Endometrial microvascular endothelial cells (primary cell): ENCODE data around the gene PIEZO1. TPM values are rescaled to one million over a fixed set of nuclear protein-coding genes. Genes with fewer than 3 reads are reported as not detected.

ENCODE experiments used
- in situ Hi-C: cut with HindIII; loops from 2 replicates; pipeline ENCODE4 v1.10.0; 2017; ENCODE audit warnings: low sequenced_read_pairs, low pct_unique_long_range_greater_than_20kb; ENCODE audit errors: inconsistent ontology term
- total RNA-seq: library from RNA; depleted of rRNA; stranded (reverse); fragments of >200 nt; gene quantifications from one replicate; pipeline ENCODE4 v1.2.3, GENCODE V29; 2015; ENCODE audit errors: inconsistent ontology term

Gene PIEZO1
- total RNA-seq, 1 donor from 2014 or later, result 383 TPM

GRCh38 chr16:88730632-88731607 lies 54.1 kb downstream of the PIEZO1 start:
- in situ Hi-C loops, result no loop called here

- in situ Hi-C loops, result no loop called here
Observed at GRCh38 chr16:88727871-88728270, 57.1 kb downstream of the PIEZO1 start.

DNA sequence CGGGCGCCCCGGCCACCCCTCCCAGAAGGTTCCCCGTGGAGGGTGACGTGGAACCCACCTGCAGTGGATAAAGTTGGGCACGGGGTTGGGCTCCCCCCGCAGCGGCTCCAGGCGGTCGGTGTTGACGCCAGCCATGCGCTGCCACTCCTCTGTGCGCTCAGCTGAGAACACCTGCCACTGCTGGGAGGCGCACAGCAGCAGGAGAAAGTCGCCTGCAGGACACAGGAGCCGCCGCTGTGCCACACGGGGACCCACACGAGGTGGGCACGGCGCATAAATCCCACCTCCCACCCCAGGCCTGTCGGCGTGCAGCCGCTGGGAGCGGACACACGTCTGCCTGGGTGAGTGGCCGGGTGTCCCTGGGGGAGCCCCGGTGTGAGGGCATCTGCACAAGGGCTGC lies 58.0 kb downstream of the PIEZO1 start:
- in situ Hi-C loops, result no loop called here

DNA sequence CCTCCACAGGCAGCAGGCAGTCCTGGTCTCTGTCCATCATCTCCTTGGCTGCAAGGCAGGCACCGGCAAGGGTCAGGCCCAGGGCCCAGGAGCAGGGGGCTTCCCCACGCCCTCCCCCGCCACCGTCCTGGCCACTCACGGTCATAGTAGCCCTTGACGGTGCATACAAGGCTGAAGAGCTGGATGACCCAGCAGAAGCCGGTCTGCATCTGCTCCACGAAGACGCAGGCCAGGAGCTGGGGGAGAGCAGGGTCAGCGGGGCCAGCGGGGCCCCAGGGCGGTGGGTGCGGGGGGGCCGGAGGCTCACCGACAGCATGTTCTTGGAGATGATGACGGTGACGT lies 58.6 kb downstream of the PIEZO1 start:
- in situ Hi-C loops, result no loop called here

DNA sequence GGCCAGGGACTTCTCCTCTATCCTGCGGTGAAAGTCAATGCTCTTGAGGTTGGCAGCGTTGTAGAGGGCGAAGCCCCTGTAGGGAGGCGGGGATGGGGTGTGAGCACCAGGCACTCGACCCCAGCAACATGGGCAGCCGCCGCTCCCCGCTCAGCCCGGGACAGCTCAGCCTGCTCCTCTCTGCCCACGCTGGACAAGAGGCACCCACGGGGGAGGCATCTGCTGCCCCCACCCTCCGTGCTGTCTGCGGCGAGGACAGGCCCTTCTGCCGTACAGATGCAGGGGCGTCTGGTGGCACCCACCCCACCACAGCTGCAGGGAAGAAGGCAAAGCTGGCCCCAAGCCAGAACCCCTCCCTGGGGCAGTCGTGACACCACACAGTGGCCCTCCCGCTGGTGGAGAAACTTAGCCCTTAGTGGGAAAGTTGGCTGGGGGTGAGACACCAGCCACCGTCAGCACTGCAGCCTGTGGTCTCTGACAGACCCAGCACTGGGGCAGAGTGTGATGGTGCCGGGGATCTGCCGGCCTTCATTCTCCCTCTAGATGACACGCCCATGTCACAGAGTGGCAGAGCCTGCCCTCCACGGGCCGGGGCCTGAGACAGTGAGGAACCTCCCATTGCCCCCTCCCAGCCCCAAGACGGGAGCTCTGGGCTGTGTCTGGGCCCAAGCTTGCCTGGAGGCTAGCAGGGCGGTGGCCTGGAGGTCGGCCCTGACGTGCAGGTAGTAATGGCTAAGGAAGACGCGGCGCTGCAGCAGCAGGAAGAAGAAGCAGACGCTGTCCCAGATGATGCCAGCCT lies 59.2 kb downstream of the PIEZO1 start:
- in situ Hi-C loops, result no loop called here

- in situ Hi-C loops, result no loop called here
Observed at GRCh38 chr16:88724855-88725555, 60.0 kb downstream of the PIEZO1 start.

DNA sequence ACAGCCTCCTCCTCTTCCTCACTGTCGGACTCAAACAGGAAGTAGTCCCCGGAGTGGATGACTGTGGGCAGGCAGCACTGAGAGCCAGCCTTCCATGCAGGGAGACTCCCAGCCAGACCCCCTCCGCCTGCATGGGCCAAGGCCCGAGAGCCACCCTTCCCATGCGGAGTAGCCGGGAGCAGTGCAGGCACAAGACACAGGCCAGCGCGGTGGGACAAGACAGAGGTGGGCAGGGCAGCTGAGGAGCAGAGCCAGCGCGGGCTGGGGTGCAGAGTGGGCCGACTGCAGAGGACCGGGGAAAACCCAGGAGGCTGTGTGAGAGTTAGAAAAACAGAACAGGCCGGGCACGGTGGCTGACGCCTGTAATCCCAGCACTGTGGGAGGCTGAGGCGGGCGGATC lies 61.1 kb downstream of the PIEZO1 start:
- in situ Hi-C loops, result no loop called here

- in situ Hi-C loops, result no loop called here
Observed at GRCh38 chr16:88723507-88723887, 61.5 kb downstream of the PIEZO1 start.

GRCh38 chr16:88722784-88723506 lies 62.1 kb downstream of the PIEZO1 start:
- in situ Hi-C loops, result no loop called here

GRCh38 chr16:88721815-88722755 lies 62.9 kb downstream of the PIEZO1 start:
- in situ Hi-C loops, result no loop called here

DNA sequence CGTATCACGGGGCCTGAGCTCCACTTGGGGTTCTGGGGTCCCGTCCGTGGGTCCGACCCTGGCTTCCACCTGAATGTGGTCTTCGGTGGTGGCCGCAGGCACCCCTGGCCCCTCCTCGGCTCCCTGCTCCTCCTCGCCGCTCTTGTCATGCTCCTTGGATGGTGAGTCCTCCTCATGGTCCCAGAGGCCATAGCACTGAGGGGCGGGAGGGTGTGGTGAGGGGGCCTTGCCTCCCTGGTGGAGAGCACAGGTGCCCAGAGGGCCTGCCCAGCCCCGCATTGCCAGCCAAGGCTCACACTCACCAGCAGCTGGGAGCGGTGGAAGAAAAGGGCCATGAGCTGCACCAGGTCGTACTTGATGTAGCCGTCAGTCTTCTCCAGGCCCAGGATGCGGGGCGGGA lies 63.8 kb downstream of the PIEZO1 start:
- in situ Hi-C loops, result no loop called here

- in situ Hi-C loops, result no loop called here
Observed at GRCh38 chr16:88720396-88720970, 64.5 kb downstream of the PIEZO1 start.

DNA sequence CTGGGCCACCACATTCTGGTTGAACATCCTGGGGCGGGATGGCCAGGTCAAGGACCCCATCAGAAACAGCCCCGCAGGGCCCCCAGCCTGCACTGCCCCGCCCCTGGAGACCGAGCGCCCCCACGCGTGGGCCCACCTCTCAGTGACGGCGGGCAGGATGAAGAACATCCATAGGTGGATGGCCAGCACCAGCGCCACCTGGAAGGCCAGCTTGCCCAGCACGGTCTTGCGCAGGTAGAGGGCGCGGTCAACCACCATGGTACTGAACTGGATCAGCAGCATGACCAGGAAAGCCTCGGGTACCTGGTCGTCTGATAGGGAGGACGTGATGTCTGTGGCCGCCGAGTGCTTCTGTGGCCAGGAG lies 65.1 kb downstream of the PIEZO1 start:
- in situ Hi-C loops, result no loop called here

- in situ Hi-C loops, result no loop called here
Observed at GRCh38 chr16:88719267-88719932, 65.6 kb downstream of the PIEZO1 start.

GRCh38 chr16:88718178-88718577 lies 66.8 kb downstream of the PIEZO1 start:
- in situ Hi-C loops, result no loop called here

DNA sequence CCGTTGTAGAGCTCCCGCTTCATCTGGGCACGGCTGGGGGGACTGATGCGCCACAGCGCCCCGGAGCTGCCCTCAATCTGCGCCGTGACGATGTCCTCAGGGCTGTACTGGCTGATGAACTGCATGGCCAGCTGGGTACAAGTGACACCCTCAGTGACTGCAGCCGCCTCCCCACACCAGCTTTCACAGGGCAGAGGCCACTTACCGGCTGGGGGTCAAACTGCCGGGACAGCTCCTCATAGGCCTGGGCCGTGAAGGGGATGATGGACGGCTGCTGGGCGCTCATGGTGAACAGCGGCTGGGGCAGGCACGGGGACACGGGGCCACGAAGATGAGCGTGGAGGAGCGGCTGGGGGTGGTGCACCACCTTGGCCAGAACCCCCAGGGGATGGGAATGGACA lies 68.4 kb downstream of the PIEZO1 start:
- in situ Hi-C loops, result no loop called here

GRCh38 chr16:88716201-88716600 lies 68.8 kb downstream of the PIEZO1 start:
- in situ Hi-C loops, result no loop called here
